Eye (tissue), 1 donor: Measurements from ENCODE around the gene COL18A1.
"Not testable (repeated sequence)": the region's sequence is repeated elsewhere in the genome, so short reads cannot be mapped to it uniquely, and the experiment has no call there.

Source experiments
- DNase-seq: peaks from one replicate; pipeline ENCODE4 v3.0.0-alpha.2; 2015

COL18A1 gene

GRCh38 chr21:45442686-45443594 lies 38.0 kb downstream of the COL18A1 start:
- DNase-seq, result not testable (repeated sequence)

GRCh38 chr21:45443595-45444181 lies 38.7 kb downstream of the COL18A1 start:
- no peak for DNase-seq

- DNase-seq, result no peak
Measured at GRCh38 chr21:45444385-45444784, 39.4 kb downstream of the COL18A1 start.

- DNase-seq, result no peak
Measured at GRCh38 chr21:45445369-45445768, 40.4 kb downstream of the COL18A1 start.

GRCh38 chr21:45447821-45448220 lies 42.9 kb downstream of the COL18A1 start:
- DNase-seq, result no peak

- DNase-seq, result no peak
Measured at GRCh38 chr21:45448283-45448809, 43.4 kb downstream of the COL18A1 start.

GRCh38 chr21:45448810-45449657 lies 44.1 kb downstream of the COL18A1 start:
- DNase-seq, result no peak

- no peak for DNase-seq
Measured at GRCh38 chr21:45449658-45450422, 44.9 kb downstream of the COL18A1 start.

- no peak for DNase-seq
Measured at GRCh38 chr21:45450423-45451090, 45.6 kb downstream of the COL18A1 start.

GRCh38 chr21:45451091-45451740 lies 46.3 kb downstream of the COL18A1 start:
- DNase-seq, result no peak

- no peak for DNase-seq
Measured at GRCh38 chr21:45451771-45452182, 46.8 kb downstream of the COL18A1 start.

- DNase-seq, result no peak
Measured at GRCh38 chr21:45452696-45453307, 47.8 kb downstream of the COL18A1 start.

- no peak for DNase-seq
Measured at GRCh38 chr21:45453308-45453950, 48.5 kb downstream of the COL18A1 start.

GRCh38 chr21:45454060-45454925 lies 49.3 kb downstream of the COL18A1 start:
- no peak for DNase-seq

- no peak for DNase-seq
Measured at GRCh38 chr21:45454926-45455673, 50.1 kb downstream of the COL18A1 start.

GRCh38 chr21:45455674-45456583 lies 51.0 kb downstream of the COL18A1 start:
- DNase-seq, result no peak

- no peak for DNase-seq
Measured at GRCh38 chr21:45456584-45457160, 51.7 kb downstream of the COL18A1 start.
